Heart right ventricle (tissue), 16 donors: ENCODE results near the gene TEX36. TPM values are rescaled to one million over a fixed set of nuclear protein-coding genes. Genes with fewer than 3 reads are reported as not detected.

Experiments
- ATAC-seq, 8 donors: fragments of 200-7000 bp; cut with Tn5 transposase; one replicate each; pipeline ENCODE4 v1.9.1; 2020; ENCODE audit warnings: mild to moderate bottlenecking in 8 of 8, moderate library complexity in 8 of 8, moderate number of reproducible peaks in 1 of 8
- DNase-seq, 2 donors: peaks; one replicate each; pipeline ENCODE4 v3.0.0-alpha.2; 2020
- H3K27ac ChIP-seq, 10 donors: fragments of 200-600 bp; sonication (generic) in 2 of 10; one replicate each; pipeline versions ENCODE4 v1.5.0 to v1.8.0; 2020 to 2022; ENCODE audit warnings: mild to moderate bottlenecking in 3 of 10
- H3K27me3 ChIP-seq, 7 donors: fragments of 200-600 bp; one replicate each; pipeline ENCODE4 v1.8.0; 2021 to 2022; ENCODE audit warnings: mild to moderate bottlenecking in 2 of 7
- H3K36me3 ChIP-seq, 9 donors: fragments of 200-600 bp; sonication (generic) in 1 of 9; one replicate each; pipeline versions ENCODE4 v1.5.0 to v1.8.0; 2020 to 2022; ENCODE audit warnings: mild to moderate bottlenecking in 2 of 9
- H3K4me1 ChIP-seq, 9 donors: fragments of 200-600 bp; sonication (generic) in 1 of 9; one replicate each; pipeline versions ENCODE4 v1.5.0 to v1.8.0; 2020 to 2022; ENCODE audit warnings: mild to moderate bottlenecking in 4 of 9
- H3K4me3 ChIP-seq, 10 donors: fragments of 200-600 bp; sonication (generic) in 2 of 10; one replicate each; pipeline versions ENCODE4 v1.5.0 to v1.8.0; 2020 to 2022; ENCODE audit warnings: mild to moderate bottlenecking in 7 of 10, moderate library complexity in 2 of 10
- H3K9me3 ChIP-seq, 11 donors: fragments of 200-600 bp in 10 of 11; sonication (generic) in 2 of 11; one replicate each; pipeline versions ENCODE4 v1.5.0 to v1.8.0; 2013 to 2022; ENCODE audit warnings: mild to moderate bottlenecking in 2 of 11, control low read depth in 1 of 11, moderate library complexity in 1 of 11
- CTCF ChIP-seq, 9 donors: fragments of 200-600 bp; sonication (generic) in 2 of 9; IDR thresholded peaks; one replicate each; pipeline versions ENCODE4 v1.5.0 to v1.8.0; 2021 to 2022; ENCODE audit warnings: antibody characterized with exemption in 9 of 9, mild to moderate bottlenecking in 5 of 9, moderate library complexity in 1 of 9
- WGBS, 2 donors: extraction: QIAGEN DNeasy Blood & Tissue Kit; methylation state at CpG; one replicate each; pipeline ENCODE4 v1.1.7; 2013; ENCODE audit warnings: inconsistent platforms in 1 of 2; 5-methylcytosine and 5-hydroxymethylcytosine counted together
- intact Hi-C, 10 donors: fragments of 100-400 bp; cut with DNase I; formaldehyde crosslinking; loops; one replicate each; pipeline versions ENCODE4 v1.11.1 to v1.14.2; 2022
- long read RNA-seq, 3 donors: library from polyadenylated mRNA; unstranded; transcript quantifications; one replicate each; pipeline ENCODE4 v2.0.0, GENCODE V29; 2020 to 2021
- polyA plus RNA-seq, 2 donors: library from polyadenylated mRNA; stranded (reverse); fragments of 200-250 nt; gene quantifications; one replicate each; pipeline ENCODE4 v1.2.3, GENCODE V29; 2013
- total RNA-seq, 10 donors: library from RNA; stranded (reverse); fragmentation: NEBNext Ultra II Directional in 3 of 10; extraction: Animal tissue kit (Norgen Biotek cat#: 25700) in 3 of 10; gene quantifications; one replicate each; pipeline versions ENCODE4 v1.2.1 to v1.2.4, GENCODE V29; 2021 to 2023
- donor health status: Arrhythmogenic right ventricular cardiomyopathy.
- donor health status: ischemic (EF 13 %, LVEDD 7.1; RV severe dilation, severe dysfunction).
- donor health status: healthy with polysubstance abuse.
- donor health status: DM: no; HTN: yes; CAD: no.
- donor health status: DM: no; HTN: no; CAD: no.
- donor health status: ischemic (EF 25% LVEDD 6.9; RV normal size, moderate dysfunction).
- donor health status: ischemic (EF 25% LVEDD 5.7; RV mildly dilated, moderate dysfunction).
- donor health status: healthy.
- donor health status: DM: yes; HTN: yes; CAD: no.
- donor health status: Ischemic cardiomyopathy.
- donor health status: ischemic (EF 35%, LVEDD 5.7; RV mildly dilated, moderate dysfunction).
- donor health status: nonischemic (EF 11% LVEDD 7.7; RV severe dilation, severe dysfunction).
- donor health status: DM: yes; HTN: yes; CAD: no.
- donor health status: PGD.
- donor health status: ischemic (EF 29% LVEDD 5.4; RV normal size, mild dysfunction).
- donor health status: nonischemic (EF 23%, LVEDD 6.1; RV moderate dilation, normal function).

TEX36 gene
- not detected for total RNA-seq
- polyA plus RNA-seq, result not detected
- long read RNA-seq, donor 1, result 0 reads
- long read RNA-seq, donor 2, result 0 reads
- long read RNA-seq, donor 3, result 0 reads

DNA sequence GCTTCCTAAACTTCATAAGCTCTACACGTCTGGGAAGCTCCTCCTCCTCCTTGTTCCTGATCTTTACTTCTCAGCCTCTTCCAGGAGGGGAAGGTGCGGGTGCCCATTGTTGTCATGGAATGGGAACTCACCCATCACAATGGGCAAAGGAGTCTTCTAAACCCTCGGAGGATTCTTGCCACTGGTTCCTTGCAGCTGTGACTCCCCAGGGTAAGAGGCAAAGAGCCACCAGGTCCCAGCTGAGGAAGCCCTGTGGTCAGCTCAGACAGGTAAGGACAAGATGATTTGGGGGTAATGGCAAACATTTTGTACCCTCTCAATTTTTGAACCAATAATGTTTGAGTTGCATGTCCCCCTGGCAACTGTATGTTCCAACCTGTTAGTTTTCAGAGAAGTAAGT, at the start of gene TEX36:
TEX36 (minus strand) TSS at position 101 of the 400 bp plus-strand sequence. CDS start 174 bp downstream, outside the sequence.
- Histone ChIP-seq H3K27me3 (peaks cover 0 to 23% (median 7%) of the 10 kb centered on the region in 7 donors), H3K27ac (no peak within 1 kb of the TSS), H3K4me1 (no peaks in the 10 kb centered on the region), H3K4me3 (no peak within 1 kb of the TSS), H3K9me3 (peaks cover 0 to 5% (median 0%) of the 10 kb centered on the region in 11 donors), H3K36me3 (no peaks in the 10 kb centered on the region)
- no peak for TF ChIP-seq CTCF (IDR thresholded peaks at IDR 0.05)
- no peak for DNase-seq
- ATAC-seq, result no peak
- WGBS, 2 donors, result 70 to 76% methylated on average over 3 of the region's 3 CpGs
- intact Hi-C loops, result no loop called here

- Histone ChIP-seq H3K27me3 (no peaks in the 10 kb centered on the region), H3K4me1 (peaks cover 0 to 11% (median 0%) of the 10 kb centered on the region in 9 donors), H3K9me3 (no peaks in the 10 kb centered on the region), H3K27ac (no peak overlapping the region), H3K36me3 (peaks cover 0 to 100% (median 81%) of the 10 kb centered on the region in 9 donors), H3K4me3 (no peak overlapping the region)
- TF ChIP-seq CTCF (IDR thresholded peaks at IDR 0.05), result no peak
- intact Hi-C loops, result loop anchor here in 3 of 10 donors (10.0 kb wide), 1 partner anchor 97 kb away; the partner anchor contains the start of genes BCCIP (in 3 of the 3) and UROS (in 3 of the 3)
- DNase-seq (no peak), ATAC-seq (no peak)
- WGBS, 2 donors, result 63 to 64% methylated on average over 3 of the region's 3 CpGs
Observed at GRCh38 chr10:125727436-125727835, 44.5 kb upstream of the TEX36 start.

- no peaks in the 10 kb centered on the region for H3K27me3 ChIP-seq
- peaks cover 0 to 100% (median 79%) of the 10 kb centered on the region in 9 donors for H3K36me3 ChIP-seq
- no peaks in the 10 kb centered on the region for H3K9me3 ChIP-seq
- peaks cover 0 to 16% (median 0%) of the 10 kb centered on the region in 9 donors for H3K4me1 ChIP-seq
- DNase-seq, result no peak
- TF ChIP-seq CTCF (IDR thresholded peaks at IDR 0.05), result no peak
- H3K4me3 ChIP-seq, result no peak overlapping the region
- intact Hi-C loops, result loop anchor here in 3 of 10 donors (10.0 kb wide), 1 partner anchor 98 kb away; the partner anchor contains the start of genes BCCIP (in 3 of the 3) and UROS (in 3 of the 3)
- H3K27ac ChIP-seq, result no peak overlapping the region
- ATAC-seq, result no peak
- 96 to 97% methylated on average over 7 of the region's 7 CpGs for WGBS, 2 donors
Observed at GRCh38 chr10:125726914-125727313, 44.0 kb upstream of the TEX36 start.

- H3K27me3 ChIP-seq, result no peaks in the 10 kb centered on the region
- ATAC-seq, result no peak
- intact Hi-C loops, result loop anchor here in 4 of 10 donors (5.0 to 10.0 kb wide), 2 partner anchors 99 to 102 kb away; partner anchors contain the start of genes BCCIP (in 4 of the 4) and UROS (in 4 of the 4)
- peaks cover 5 to 29% (median 15%) of the 10 kb centered on the region in 9 donors for H3K4me1 ChIP-seq
- no peak for TF ChIP-seq CTCF (IDR thresholded peaks at IDR 0.05)
- H3K4me3 ChIP-seq, result no peak overlapping the region
- H3K9me3 ChIP-seq, result peaks cover 0 to under 1% (median 0%) of the 10 kb centered on the region in 11 donors
- 97 to 98% methylated on average over 1 of the region's 1 CpG for WGBS, 2 donors
- H3K36me3 ChIP-seq, result peaks cover 0 to 71% (median 47%) of the 10 kb centered on the region in 9 donors
- no peak for DNase-seq
- no peak overlapping the region for H3K27ac ChIP-seq
Observed at GRCh38 chr10:125722811-125723210, 39.8 kb upstream of the TEX36 start.
